K562 (cell line): ENCODE results near the gene METRN. TPM values are rescaled to one million over a fixed set of nuclear protein-coding genes. Genes with fewer than 3 reads are reported as not detected.

Experiments
- ATAC-seq: fragments of 200-7000 bp; cut with Tn5 transposase; 3 replicates; pipeline ENCODE4 v1.9.1; 2020; ENCODE audit warnings: moderate library complexity
- BruUV-seq: library from RNA; stranded (reverse); fragments of 400-500 nt; replicated peaks from 2 replicates; lab custom pipeline; 2021; lab: Mats Ljungman, UMichigan
- CTCF ChIA-PET: fragments of 300-600 bp; formaldehyde crosslinking; extraction: SDS; loops from one replicate; lab custom pipeline; 2021; ENCODE audit warnings: low intra/inter-chr PET ratio; lab: Yijun Ruan, JAX
- POLR2A ChIA-PET: fragments of 300-600, 350-650 bp; sonication (Branson Sonifier 250); formaldehyde crosslinking; extraction: SDS; loops from one replicate; lab custom pipeline; 2021; ENCODE audit warnings: antibody characterized with exemption, inconsistent platforms; lab: Yijun Ruan, JAX
- DNase-seq, 4 experiments: peaks; one replicate each; pipeline versions ENCODE4 v3.0.0 to v3.0.0-alpha.2; 2011 to 2018; ENCODE audit warnings: low spot score in 3 of 4, mixed read lengths in 3 of 4; ENCODE audit errors: extremely low read depth in 1 of 4
- FAIRE-seq: peaks from 2 replicates; lab custom pipeline; 2011; peaks lifted over from hg19 to GRCh38; lab: Jason Lieb, UNC
- H2AFZ ChIP-seq: 2 replicates; pipeline ENCODE4 v1.6.0; 2011; ENCODE audit warnings: low read depth, low read length, control low read depth, inconsistent platforms
- H3K27ac ChIP-seq: fragments of 200-600 bp; 3 replicates; pipeline ENCODE4 v1.8.0; 2011; ENCODE audit warnings: low read depth, mild to moderate bottlenecking, control low read depth, inconsistent platforms, low read length, moderate library complexity, mixed read lengths; ENCODE audit errors: extremely low read depth
- H3K27me3 ChIP-seq, 2 experiments: fragments of 300-600 bp in 1 of 2; 2 replicates in 1 of 2; 3 replicates in 1 of 2; pipeline versions ENCODE4 v1.6.0 to v1.8.0; 2011; ENCODE audit warnings: inconsistent platforms in 2 of 2, low read length in 2 of 2, mild to moderate bottlenecking in 1 of 2, mixed read lengths in 1 of 2, moderate library complexity in 1 of 2; ENCODE audit not compliant: control insufficient read depth in 2 of 2, insufficient read depth in 2 of 2
- H3K36me3 ChIP-seq: fragments of 300-600 bp; 3 replicates; pipeline ENCODE4 v1.8.0; 2011; ENCODE audit warnings: mild to moderate bottlenecking, low read length, inconsistent platforms; ENCODE audit not compliant: control insufficient read depth, insufficient read depth
- H3K4me1 ChIP-seq, 2 experiments: fragments of 200-600 bp in 1 of 2; replicated peaks in 1 of 2; 2 replicates in 1 of 2; 3 replicates in 1 of 2; pipeline versions ENCODE4 v1.5.1 to v1.8.0; 2011; ENCODE audit warnings: inconsistent platforms in 2 of 2, low read length in 2 of 2, mild to moderate bottlenecking in 1 of 2, mixed read lengths in 1 of 2, moderate library complexity in 1 of 2; ENCODE audit not compliant: control insufficient read depth in 2 of 2, insufficient read depth in 2 of 2
- H3K4me2 ChIP-seq: 2 replicates; pipeline ENCODE4 v1.6.1; 2011; ENCODE audit warnings: low read length, control low read depth, inconsistent platforms, mixed read lengths; ENCODE audit not compliant: insufficient read depth
- H3K4me3 ChIP-seq: fragments of 200-600 bp; sonication (generic), shearing (Covaris generic); 2 replicates; pipeline ENCODE4 v1.5.1; 2016; ENCODE audit warnings: control low read depth, inconsistent platforms
- H3K79me2 ChIP-seq: fragments of 200-600 bp; 3 replicates; pipeline ENCODE4 v1.8.0; 2011; ENCODE audit warnings: low read length, inconsistent platforms; ENCODE audit not compliant: control insufficient read depth, insufficient read depth
- H3K9ac ChIP-seq, 2 experiments: 2 replicates each; pipeline versions ENCODE4 v1.6.0 to v1.6.1; 2011; ENCODE audit warnings: low read depth in 2 of 2, low read length in 2 of 2, control low read depth in 1 of 2, inconsistent platforms in 1 of 2, mild to moderate bottlenecking in 1 of 2, mixed read lengths in 1 of 2; ENCODE audit not compliant: insufficient read depth in 1 of 2
- H3K9me1 ChIP-seq: one replicate; pipeline ENCODE4 v1.6.0; 2011; ENCODE audit warnings: inconsistent platforms, mild to moderate bottlenecking, low read length, moderate library complexity; ENCODE audit not compliant: control insufficient read depth, insufficient read depth
- H3K9me3 ChIP-seq: replicated peaks from 2 replicates; pipeline ENCODE4 v1.5.1; 2011; ENCODE audit warnings: low read depth, low read length, inconsistent platforms; ENCODE audit not compliant: control insufficient read depth, insufficient read depth
- H4K20me1 ChIP-seq: replicated peaks from 2 replicates; pipeline ENCODE4 v1.6.1; 2011; ENCODE audit warnings: low read length, inconsistent platforms, mixed read lengths; ENCODE audit not compliant: control insufficient read depth, insufficient read depth
- ATF7 ChIP-seq: fragments of 450-650 bp; IDR thresholded peaks from 2 replicates; pipeline ENCODE4 v1.7.1; 2014; ENCODE audit warnings: mild to moderate bottlenecking, moderate library complexity
- KLF1 ChIP-seq: fragments of 450-650 bp; IDR thresholded peaks from 2 replicates; pipeline ENCODE4 v1.6.1; 2016; ENCODE audit warnings: missing genetic modification characterization, missing compliant biosample characterization
- MTF1 ChIP-seq: fragments of 250-450 bp; sonication (Bioruptor Pico); IDR thresholded peaks from 2 replicates; pipeline ENCODE4 v1.9.0; 2021; ENCODE audit warnings: moderate library complexity, mild to moderate bottlenecking, inconsistent platforms, borderline replicate concordance
- NCOA4 ChIP-seq: fragments of 450-650 bp; IDR thresholded peaks from 2 replicates; pipeline ENCODE4 v1.6.1; 2018; ENCODE audit warnings: mild to moderate bottlenecking; ENCODE audit not compliant: partially characterized antibody
- RUNX1 ChIP-seq: sonication (generic); IDR thresholded peaks from 2 replicates; pipeline ENCODE4 v1.6.1; 2016; ENCODE audit warnings: antibody characterized with exemption, low read depth
- SMAD1 ChIP-seq: fragments of 150-350 bp; IDR thresholded peaks from 2 replicates; pipeline ENCODE4 v1.6.1; 2014; ENCODE audit warnings: low read length, low read depth; ENCODE audit not compliant: partially characterized antibody
- SMARCA5 ChIP-seq: fragments of 450-650 bp; IDR thresholded peaks from 2 replicates; pipeline ENCODE4 v1.6.1; 2016
- ZBED1 ChIP-seq: IDR thresholded peaks from 2 replicates; pipeline ENCODE4 v1.6.1; 2014
- ZNF239 ChIP-seq: fragments of 250-450 bp; sonication (Bioruptor Pico); IDR thresholded peaks from 2 replicates; pipeline ENCODE4 v1.4.0; 2020; ENCODE audit warnings: mild to moderate bottlenecking
- ZNF384 ChIP-seq: IDR thresholded peaks from 2 replicates; pipeline ENCODE4 v1.6.1; 2012; ENCODE audit warnings: low read depth, low read length, improper control_type of control experiment
- ZNF717 ChIP-seq: fragments of 250-450 bp; sonication (Bioruptor Pico); IDR thresholded peaks from 2 replicates; pipeline ENCODE4 v1.5.0; 2021
- WGBS: fragments of 100-300 bp; shearing (Covaris generic); methylation state at CpG from one replicate; pipeline ENCODE4 v1.1.6; 2016; ENCODE audit warnings: low coverage, mixed read lengths; ENCODE audit not compliant: insufficient coverage; ENCODE audit errors: missing lambda C conversion rate; 5-methylcytosine and 5-hydroxymethylcytosine counted together
- in situ Hi-C: fragments of 300-500 bp; cut with MboI; formaldehyde crosslinking; loops from 4 replicates; pipeline ENCODE4 v1.15.0; 2018; ENCODE audit warnings: inconsistent platforms, mixed read lengths
- intact Hi-C: fragments of 100-400 bp; cut with micrococcal nuclease; formaldehyde crosslinking; loops from 2 replicates; pipeline ENCODE4 v1.14.2; 2022
- polyA plus RNA-seq, 8 experiments: library from polyadenylated mRNA; depleted of rRNA in 4 of 8; stranded (reverse) in 5 of 8; unstranded in 3 of 8; fragments of >200 nt; fragmentation: Nextera tagmentation in 2 of 8; fragmentation: Illumina TruSeq in 1 of 8; extraction: Ambion mirVana in 2 of 8; extraction: Trizol in 1 of 8; gene quantifications; 2 replicates each; pipeline versions ENCODE4 v1.2.1 to v1.2.3, GENCODE V29; 2011 to 2014; ENCODE audit warnings: inconsistent platforms in 1 of 8, missing spikeins in 1 of 8
- total RNA-seq, 7 experiments: library from RNA; depleted of rRNA in 6 of 7; stranded (reverse); fragments of >200 nt in 6 of 7; fragmentation: Illumina TruSeq in 2 of 7; extraction: Trizol in 2 of 7; gene quantifications; 2 replicates each; pipeline versions ENCODE4 v1.2.1 to v1.2.3, GENCODE V29; 2011 to 2021; ENCODE audit warnings: low replicate concordance in 1 of 7
- TF ChIP-seq, protein P1 (sequence below): sonication (generic); formaldehyde crosslinking; IDR thresholded peaks from 2 replicates; pipeline ENCODE4 v1.9.0; 2022; ENCODE audit warnings: mild to moderate bottlenecking, missing genetic modification reagents
- TF ChIP-seq, protein P2 (sequence below), 2 experiments: fragments of 450-650 bp; IDR thresholded peaks; 2 replicates each; pipeline ENCODE4 v1.6.1; 2016
- TF ChIP-seq, protein P3 (sequence below): fragments of 450-650 bp; IDR thresholded peaks from 2 replicates; pipeline ENCODE4 v1.6.1; 2016; ENCODE audit warnings: low read depth

METRN gene
- total and polyA plus RNA-seq, 9 of the 15 experiments (the other 6 are each of a cell fraction or from before 2014, with no cell fraction given) = 0.20 to 89.8 (median 15.4) TPM

DNA sequence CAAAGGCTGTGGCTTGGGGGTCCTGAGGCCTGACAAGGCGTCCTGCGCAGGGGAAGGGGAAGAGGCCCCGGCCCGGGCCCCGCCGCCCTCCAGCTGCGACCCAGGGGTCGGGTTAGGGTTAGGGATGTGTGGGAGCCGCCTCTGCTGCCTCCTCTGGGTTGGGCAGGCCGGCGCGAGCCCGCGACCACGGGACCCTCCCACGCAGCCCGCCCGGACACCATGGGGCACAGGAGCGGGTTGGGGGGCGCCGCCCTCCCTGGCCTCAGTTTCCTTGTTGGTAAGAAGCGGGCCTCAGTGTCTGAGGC, 25.5 kb downstream of the METRN start:
- peaks cover 18 to 79% of the 10 kb centered on the region in 2 experiments for H3K4me1 ChIP-seq
- WGBS = 0% methylated on average over 20 of the region's 22 CpGs
- peak; percentile 43 to 78 (median 66) for DNase-seq
- ATAC-seq = peak; percentile 69
- peaks cover 15% of the 10 kb centered on the region for H3K79me2 ChIP-seq
- TSS peak; percentile 70 for BruUV-seq
- ChIA-PET CTCF (interaction anchor here (0.9 to 1.1 kb wide), 2 partner anchors 25 to 348 kb away, joined by 3 to 4 read pairs; partner anchors contain the start of gene METRN), POLR2A (interaction anchor here (0.5 to 1.9 kb wide), 9 partner anchors 9 to 68 kb away, joined by 3 to 11 read pairs (median 4); no protein-coding TSS in a partner anchor)
- H3K9ac ChIP-seq = peak overlapping the region; percentile 87 to 95
- H3K4me2 ChIP-seq = peak overlapping the region; percentile 85
- peak overlapping the region; percentile 86 for H2AFZ ChIP-seq
- H4K20me1 ChIP-seq = no peaks in the 10 kb centered on the region; the same call in 1 of the 2 replicates
- in situ Hi-C loops (loop anchor here (5.0 kb wide), 1 partner anchor 47 kb away; the partner anchor contains the start of genes CHTF18 and RPUSD1), intact Hi-C loops (no loop called here)
- H3K9me3 ChIP-seq = no peaks in the 10 kb centered on the region
- peak overlapping the region; percentile 96 for H3K4me3 ChIP-seq
- peaks cover 6% of the 10 kb centered on the region for H3K9me1 ChIP-seq
- no peak for FAIRE-seq
- peak overlapping the region; percentile 90 for H3K27ac ChIP-seq
- H3K27me3 ChIP-seq = no peaks in the 10 kb centered on the region
- H3K36me3 ChIP-seq = peaks cover 37% of the 10 kb centered on the region; the same call in 2 of the 3 replicates
- TF ChIP-seq, protein P1, sequence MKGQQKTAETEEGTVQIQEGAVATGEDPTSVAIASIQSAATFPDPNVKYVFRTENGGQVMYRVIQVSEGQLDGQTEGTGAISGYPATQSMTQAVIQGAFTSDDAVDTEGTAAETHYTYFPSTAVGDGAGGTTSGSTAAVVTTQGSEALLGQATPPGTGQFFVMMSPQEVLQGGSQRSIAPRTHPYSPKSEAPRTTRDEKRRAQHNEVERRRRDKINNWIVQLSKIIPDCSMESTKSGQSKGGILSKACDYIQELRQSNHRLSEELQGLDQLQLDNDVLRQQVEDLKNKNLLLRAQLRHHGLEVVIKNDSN = no peak
- TF ChIP-seq ZNF239 (CRISPR knock-in tag) = no peak
- TF ChIP-seq SMARCA5 = no peak
- no peak for TF ChIP-seq ZBED1
- TF ChIP-seq ATF7 = no peak
- no peak for TF ChIP-seq SMAD1
- no peak for TF ChIP-seq KLF1 (tag)
- TF ChIP-seq, protein P2, sequence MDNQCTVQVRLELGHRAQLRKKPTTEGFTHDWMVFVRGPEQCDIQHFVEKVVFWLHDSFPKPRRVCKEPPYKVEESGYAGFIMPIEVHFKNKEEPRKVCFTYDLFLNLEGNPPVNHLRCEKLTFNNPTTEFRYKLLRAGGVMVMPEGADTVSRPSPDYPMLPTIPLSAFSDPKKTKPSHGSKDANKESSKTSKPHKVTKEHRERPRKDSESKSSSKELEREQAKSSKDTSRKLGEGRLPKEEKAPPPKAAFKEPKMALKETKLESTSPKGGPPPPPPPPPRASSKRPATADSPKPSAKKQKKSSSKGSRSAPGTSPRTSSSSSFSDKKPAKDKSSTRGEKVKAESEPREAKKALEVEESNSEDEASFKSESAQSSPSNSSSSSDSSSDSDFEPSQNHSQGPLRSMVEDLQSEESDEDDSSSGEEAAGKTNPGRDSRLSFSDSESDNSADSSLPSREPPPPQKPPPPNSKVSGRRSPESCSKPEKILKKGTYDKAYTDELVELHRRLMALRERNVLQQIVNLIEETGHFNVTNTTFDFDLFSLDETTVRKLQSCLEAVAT (IDR thresholded peaks at IDR 0.05) = 0 out of 4 replicates have a peak, but pooled peaks of 1 of the 2 experiments have one; percentile 27
- no peak for TF ChIP-seq ZNF384
- TF ChIP-seq MTF1 (CRISPR knock-in tag) = no peak
- TF ChIP-seq, protein P3, sequence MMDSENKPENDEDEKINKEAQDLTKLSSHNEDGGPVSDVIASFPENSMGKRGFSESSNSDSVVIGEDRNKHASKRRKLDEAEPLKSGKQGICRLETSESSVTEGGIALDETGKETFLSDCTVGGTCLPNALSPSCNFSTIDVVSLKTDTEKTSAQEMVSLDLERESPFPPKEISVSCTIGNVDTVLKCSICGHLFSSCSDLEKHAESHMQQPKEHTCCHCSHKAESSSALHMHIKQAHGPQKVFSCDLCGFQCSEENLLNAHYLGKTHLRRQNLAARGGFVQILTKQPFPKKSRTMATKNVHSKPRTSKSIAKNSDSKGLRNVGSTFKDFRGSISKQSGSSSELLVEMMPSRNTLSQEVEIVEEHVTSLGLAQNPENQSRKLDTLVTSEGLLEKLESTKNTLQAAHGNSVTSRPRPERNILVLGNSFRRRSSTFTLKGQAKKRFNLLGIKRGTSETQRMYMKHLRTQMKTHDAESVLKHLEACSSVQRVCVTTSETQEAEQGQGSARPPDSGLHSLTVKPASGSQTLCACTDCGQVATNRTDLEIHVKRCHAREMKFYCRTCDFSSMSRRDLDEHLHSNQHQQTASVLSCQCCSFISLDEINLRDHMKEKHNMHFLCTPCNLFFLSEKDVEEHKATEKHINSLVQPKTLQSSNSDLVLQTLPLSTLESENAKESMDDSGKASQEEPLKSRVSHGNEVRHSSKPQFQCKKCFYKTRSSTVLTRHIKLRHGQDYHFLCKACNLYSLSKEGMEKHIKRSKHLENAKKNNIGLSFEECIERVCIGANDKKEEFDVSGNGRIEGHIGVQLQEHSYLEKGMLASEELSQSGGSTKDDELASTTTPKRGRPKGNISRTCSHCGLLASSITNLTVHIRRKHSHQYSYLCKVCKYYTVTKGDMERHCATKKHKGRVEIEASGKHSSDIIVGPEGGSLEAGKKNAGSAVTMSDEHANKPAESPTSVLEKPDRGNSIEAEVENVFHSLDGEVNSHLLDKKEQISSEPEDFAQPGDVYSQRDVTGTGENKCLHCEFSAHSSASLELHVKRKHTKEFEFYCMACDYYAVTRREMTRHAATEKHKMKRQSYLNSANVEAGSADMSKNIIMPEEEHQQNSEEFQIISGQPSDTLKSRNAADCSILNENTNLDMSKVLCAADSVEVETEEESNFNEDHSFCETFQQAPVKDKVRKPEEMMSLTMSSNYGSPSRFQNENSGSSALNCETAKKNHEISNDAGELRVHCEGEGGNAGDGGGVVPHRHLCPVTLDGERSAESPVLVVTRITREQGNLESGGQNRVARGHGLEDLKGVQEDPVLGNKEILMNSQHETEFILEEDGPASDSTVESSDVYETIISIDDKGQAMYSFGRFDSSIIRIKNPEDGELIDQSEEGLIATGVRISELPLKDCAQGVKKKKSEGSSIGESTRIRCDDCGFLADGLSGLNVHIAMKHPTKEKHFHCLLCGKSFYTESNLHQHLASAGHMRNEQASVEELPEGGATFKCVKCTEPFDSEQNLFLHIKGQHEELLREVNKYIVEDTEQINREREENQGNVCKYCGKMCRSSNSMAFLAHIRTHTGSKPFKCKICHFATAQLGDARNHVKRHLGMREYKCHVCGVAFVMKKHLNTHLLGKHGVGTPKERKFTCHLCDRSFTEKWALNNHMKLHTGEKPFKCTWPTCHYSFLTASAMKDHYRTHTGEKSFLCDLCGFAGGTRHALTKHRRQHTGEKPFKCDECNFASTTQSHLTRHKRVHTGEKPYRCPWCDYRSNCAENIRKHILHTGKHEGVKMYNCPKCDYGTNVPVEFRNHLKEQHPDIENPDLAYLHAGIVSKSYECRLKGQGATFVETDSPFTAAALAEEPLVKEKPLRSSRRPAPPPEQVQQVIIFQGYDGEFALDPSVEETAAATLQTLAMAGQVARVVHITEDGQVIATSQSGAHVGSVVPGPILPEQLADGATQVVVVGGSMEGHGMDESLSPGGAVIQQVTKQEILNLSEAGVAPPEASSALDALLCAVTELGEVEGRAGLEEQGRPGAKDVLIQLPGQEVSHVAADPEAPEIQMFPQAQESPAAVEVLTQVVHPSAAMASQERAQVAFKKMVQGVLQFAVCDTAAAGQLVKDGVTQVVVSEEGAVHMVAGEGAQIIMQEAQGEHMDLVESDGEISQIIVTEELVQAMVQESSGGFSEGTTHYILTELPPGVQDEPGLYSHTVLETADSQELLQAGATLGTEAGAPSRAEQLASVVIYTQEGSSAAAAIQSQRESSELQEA = no peak
- no peak for TF ChIP-seq RUNX1
- TF ChIP-seq NCOA4 = no peak
- TF ChIP-seq ZNF717 = no peak
